ENCODE data around the gene GABBR1. TPM values are rescaled to one million over a fixed set of nuclear protein-coding genes. Genes with fewer than 3 reads are reported as not detected.

The GABBR1 gene
- total RNA-seq, 1 experiment from 2014 or later: 11.9 TPM

DNA sequence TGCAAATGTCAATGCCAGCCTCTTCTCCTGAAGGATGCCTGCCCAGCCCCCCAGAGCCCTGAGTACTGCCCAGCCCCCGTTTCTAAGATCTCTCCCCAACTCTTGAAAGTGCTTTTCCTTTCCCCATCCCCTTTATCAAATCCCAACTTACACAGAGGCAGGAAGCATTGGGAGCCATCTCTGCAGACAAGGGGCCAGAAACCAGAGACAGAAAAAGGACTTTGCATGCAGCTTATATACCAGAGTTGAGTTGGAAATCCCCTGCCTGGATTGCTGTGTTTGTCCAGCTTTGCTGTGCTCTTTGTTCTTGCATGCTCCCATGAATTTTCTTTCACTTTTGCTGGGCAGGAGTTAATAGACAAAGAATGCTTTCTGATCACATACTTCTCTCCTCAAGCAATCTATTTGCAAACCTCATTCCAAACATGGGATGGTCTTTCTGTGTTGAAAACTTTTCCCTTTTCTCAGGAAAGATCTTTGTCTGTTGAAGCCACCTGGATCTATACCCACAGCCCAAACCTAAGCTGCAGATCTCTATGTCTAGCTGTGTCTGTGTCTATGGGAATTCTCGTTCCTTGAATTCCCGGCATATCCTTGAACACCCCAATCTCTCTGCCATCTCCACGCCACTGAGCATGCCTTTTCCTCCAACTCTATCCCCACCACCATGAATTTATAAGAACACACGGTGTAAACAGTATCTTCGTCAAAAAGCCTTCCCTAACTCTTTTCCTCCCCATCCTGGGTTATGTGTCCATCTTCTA lies 73.3 kb downstream of the GABBR1 start, which contains the start of gene UBD:
Gene UBD (minus strand): TSS at position 209 of the 764 bp plus-strand sequence. CDS start 31 bp downstream, at position 178.
- Histone ChIP-seq H3K27me3 (ENCODE audit: control insufficient read depth, insufficient read depth, low read length) (no peaks in the 10 kb centered on the region), H3K4me3 (ENCODE audit: low read depth in 2 of 2, low read length in 2 of 2) (no peak within 1 kb of the TSS), H3K9me3 (ENCODE audit: control insufficient read depth, insufficient read depth, low read depth, low read length) (no peaks in the 10 kb centered on the region), H3K27ac (ENCODE audit: low read length) (no peak within 1 kb of the TSS), H3K36me3 (ENCODE audit: control insufficient read depth, insufficient read depth, low read length) (no peaks in the 10 kb centered on the region), H3K4me1 (ENCODE audit: control insufficient read depth, insufficient read depth, low read length) (no peaks in the 10 kb centered on the region)
- ChIA-PET CTCF (no interaction called here), POLR2A (no interaction called here)
- no peak for ATAC-seq
- no TSS peak for BruUV-seq (replicated peaks)
- intact Hi-C loops (cut with micrococcal nuclease; ENCODE audit: unreplicated experiment): no loop called here
- no peak for TF ChIP-seq REST (IDR thresholded peaks at IDR 0.05; ENCODE audit: insufficient read depth in 1 of 2, low read depth in 2 of 2, low read length in 1 of 2)
- TF ChIP-seq POLR2AphosphoS5 (IDR thresholded peaks at IDR 0.05; ENCODE audit: low read depth, low read length): no peak
- in situ Hi-C loops (cut with HindIII; ENCODE audit: low pct_unique_long_range_greater_than_20kb, low sequenced_read_pairs): no loop called here
- no peak for DNase-seq (ENCODE audit: low read depth, low spot score)

- no peaks in the 10 kb centered on the region for H3K27me3 ChIP-seq (ENCODE audit: control insufficient read depth, insufficient read depth, low read length)
- ChIA-PET CTCF (no interaction called here), POLR2A (no interaction called here)
- in situ Hi-C loops (cut with HindIII; ENCODE audit: low pct_unique_long_range_greater_than_20kb, low sequenced_read_pairs) (no loop called here), intact Hi-C loops (cut with micrococcal nuclease; ENCODE audit: unreplicated experiment) (no loop called here)
- no peak for DNase-seq (ENCODE audit: low read depth, low spot score)
- no peak overlapping the region for H3K4me3 ChIP-seq (ENCODE audit: low read depth in 2 of 2, low read length in 2 of 2)
- TF ChIP-seq REST (IDR thresholded peaks at IDR 0.05; ENCODE audit: insufficient read depth in 1 of 2, low read depth in 2 of 2, low read length in 1 of 2): no peak
- BruUV-seq (replicated peaks): no TSS peak
- H3K36me3 ChIP-seq (ENCODE audit: control insufficient read depth, insufficient read depth, low read length): no peaks in the 10 kb centered on the region
- no peaks in the 10 kb centered on the region for H3K4me1 ChIP-seq (ENCODE audit: control insufficient read depth, insufficient read depth, low read length)
- no peak overlapping the region for H3K27ac ChIP-seq (ENCODE audit: low read length)
- H3K9me3 ChIP-seq (ENCODE audit: control insufficient read depth, insufficient read depth, low read depth, low read length): no peaks in the 10 kb centered on the region
- no peak for ATAC-seq
Observed at GRCh38 chr6:29558439-29559079, 74.4 kb downstream of the GABBR1 start.

GRCh38 chr6:29557320-29557719 lies 75.7 kb downstream of the GABBR1 start:
- in situ Hi-C loops (cut with HindIII; ENCODE audit: low pct_unique_long_range_greater_than_20kb, low sequenced_read_pairs) (no loop called here), intact Hi-C loops (cut with micrococcal nuclease; ENCODE audit: unreplicated experiment) (no loop called here)
- no peaks in the 10 kb centered on the region for H3K4me1 ChIP-seq (ENCODE audit: control insufficient read depth, insufficient read depth, low read length)
- ChIA-PET POLR2A (no interaction called here), CTCF (no interaction called here)
- H3K36me3 ChIP-seq (ENCODE audit: control insufficient read depth, insufficient read depth, low read length): no peaks in the 10 kb centered on the region
- no peak overlapping the region for H3K27ac ChIP-seq (ENCODE audit: low read length)
- H3K27me3 ChIP-seq (ENCODE audit: control insufficient read depth, insufficient read depth, low read length): no peaks in the 10 kb centered on the region
- no peaks in the 10 kb centered on the region for H3K9me3 ChIP-seq (ENCODE audit: control insufficient read depth, insufficient read depth, low read depth, low read length)
- no peak for ATAC-seq
- H3K4me3 ChIP-seq (ENCODE audit: low read depth in 2 of 2, low read length in 2 of 2): no peak overlapping the region
- no peak for TF ChIP-seq REST (IDR thresholded peaks at IDR 0.05; ENCODE audit: insufficient read depth in 1 of 2, low read depth in 2 of 2, low read length in 1 of 2)
- no peak for DNase-seq (ENCODE audit: low read depth, low spot score)
- no TSS peak for BruUV-seq (replicated peaks)
